Activated T-cell treated with anti-CD3 and anti-CD28 coated beads for 1 hour (primary cell): ENCODE data around the gene ZBTB5.
"Not testable (repeated sequence)": the region's sequence is repeated elsewhere in the genome, so short reads cannot be mapped to it uniquely, and the experiment has no call there.

Source experiments
- DNase-seq: peaks from one replicate; pipeline ENCODE4 v3.0.0-alpha.2; 2020; ENCODE audit warnings: low read depth

ZBTB5 gene, protein sequence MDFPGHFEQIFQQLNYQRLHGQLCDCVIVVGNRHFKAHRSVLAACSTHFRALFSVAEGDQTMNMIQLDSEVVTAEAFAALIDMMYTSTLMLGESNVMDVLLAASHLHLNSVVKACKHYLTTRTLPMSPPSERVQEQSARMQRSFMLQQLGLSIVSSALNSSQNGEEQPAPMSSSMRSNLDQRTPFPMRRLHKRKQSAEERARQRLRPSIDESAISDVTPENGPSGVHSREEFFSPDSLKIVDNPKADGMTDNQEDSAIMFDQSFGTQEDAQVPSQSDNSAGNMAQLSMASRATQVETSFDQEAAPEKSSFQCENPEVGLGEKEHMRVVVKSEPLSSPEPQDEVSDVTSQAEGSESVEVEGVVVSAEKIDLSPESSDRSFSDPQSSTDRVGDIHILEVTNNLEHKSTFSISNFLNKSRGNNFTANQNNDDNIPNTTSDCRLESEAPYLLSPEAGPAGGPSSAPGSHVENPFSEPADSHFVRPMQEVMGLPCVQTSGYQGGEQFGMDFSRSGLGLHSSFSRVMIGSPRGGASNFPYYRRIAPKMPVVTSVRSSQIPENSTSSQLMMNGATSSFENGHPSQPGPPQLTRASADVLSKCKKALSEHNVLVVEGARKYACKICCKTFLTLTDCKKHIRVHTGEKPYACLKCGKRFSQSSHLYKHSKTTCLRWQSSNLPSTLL

DNA sequence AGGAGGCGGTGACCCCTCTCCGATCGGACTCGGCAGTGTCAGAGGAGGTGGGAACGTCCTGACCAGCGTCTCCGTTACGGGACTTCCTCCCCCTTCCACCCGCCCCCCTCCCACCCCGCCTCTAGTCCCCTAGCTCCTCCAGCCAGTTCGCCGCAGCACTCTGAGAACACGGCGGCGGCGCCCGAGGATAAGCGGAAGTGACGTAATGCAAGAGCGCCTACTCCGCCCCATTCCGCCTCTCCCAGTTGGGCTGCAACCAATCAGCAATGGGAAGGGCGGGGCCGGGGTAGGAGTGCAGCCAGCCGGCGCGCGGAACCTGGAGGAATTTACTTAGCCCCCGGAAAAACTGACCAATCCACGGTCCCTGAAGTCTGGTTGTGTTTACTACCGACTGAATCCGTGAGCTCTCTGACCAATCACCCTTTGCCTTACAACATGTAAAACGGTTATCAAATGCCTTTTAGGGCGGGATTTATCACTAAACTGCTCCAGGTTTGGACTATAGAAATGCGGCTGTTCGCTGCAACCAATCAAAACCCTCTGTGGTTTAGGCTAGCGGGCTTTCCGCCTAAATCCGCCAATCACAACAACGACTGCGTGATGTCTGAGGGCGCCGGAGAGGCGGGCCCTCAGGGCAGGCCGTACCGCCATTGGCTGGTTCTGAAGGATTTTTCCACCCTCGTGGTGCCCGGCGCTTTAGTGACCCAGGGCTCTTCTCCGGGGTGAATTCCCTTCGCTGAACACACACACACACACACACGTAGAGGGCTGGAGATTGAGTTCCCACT is at the start of gene ZBTB5:
Gene ZBTB5 (minus strand): TSS at position 202 of the 788 bp plus-strand sequence. CDS start 22,899 bp downstream, outside the sequence.
- peak; percentile 98 for DNase-seq

DNA sequence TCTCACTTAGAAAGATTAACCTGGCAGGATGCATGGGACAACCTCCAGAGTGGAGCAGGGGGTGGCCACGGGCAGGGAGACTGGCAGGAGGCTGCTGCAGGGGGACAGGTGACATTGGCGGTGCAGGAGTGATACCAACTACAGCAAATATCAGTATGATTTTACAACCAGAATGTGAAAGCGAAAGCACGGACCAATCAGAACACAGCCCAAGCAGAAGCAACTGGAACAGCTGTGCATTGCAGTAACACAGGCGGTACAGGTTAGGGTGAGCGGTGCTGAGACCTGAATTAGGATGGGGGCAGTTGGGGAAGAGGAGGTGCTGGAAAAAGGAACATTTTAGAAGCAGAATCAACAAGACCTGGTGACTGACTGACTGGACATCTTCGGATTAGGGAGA is 49.7 kb upstream of the ZBTB5 start:
- DNase-seq = no peak

DNA sequence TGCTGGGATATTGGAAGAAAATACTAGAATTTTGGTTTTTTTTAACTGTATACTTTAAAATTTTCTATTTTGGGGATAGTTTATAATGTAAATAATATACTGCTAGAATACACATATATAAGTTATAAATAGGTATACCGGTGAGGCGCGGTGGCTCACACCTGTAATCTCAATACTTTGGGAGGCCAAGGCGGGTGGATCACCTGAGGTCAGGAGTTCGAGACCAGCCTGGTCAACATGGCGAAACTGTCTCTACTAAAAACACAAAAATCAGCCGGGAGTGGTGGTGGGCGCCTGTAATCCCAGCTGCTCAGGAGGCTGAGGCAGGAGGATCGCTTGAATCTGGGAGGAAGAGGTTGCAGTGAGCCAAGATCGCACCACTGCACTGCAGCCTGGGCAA is 49.2 kb upstream of the ZBTB5 start:
- DNase-seq = not testable (repeated sequence)

DNA sequence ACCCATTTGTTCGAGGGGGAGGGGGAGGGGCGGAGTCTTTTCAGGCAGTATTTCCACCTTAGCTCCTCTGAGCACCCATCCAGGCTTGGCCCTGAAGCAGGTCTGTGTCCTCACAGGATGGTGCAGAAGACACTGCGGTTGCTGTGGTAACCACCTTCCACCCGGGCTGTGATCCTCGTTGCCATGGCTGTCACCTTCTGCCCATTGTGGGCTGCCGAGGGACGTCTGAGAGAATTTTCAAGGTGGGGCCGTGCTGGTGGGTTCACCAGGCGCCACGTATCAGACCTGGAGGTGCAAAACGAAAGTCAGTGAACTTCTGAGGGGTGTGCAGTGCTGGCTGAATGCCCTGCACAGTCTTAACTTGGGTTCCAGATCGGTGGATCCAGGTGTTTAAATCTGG is 47.2 kb upstream of the ZBTB5 start:
- DNase-seq = no peak

DNA sequence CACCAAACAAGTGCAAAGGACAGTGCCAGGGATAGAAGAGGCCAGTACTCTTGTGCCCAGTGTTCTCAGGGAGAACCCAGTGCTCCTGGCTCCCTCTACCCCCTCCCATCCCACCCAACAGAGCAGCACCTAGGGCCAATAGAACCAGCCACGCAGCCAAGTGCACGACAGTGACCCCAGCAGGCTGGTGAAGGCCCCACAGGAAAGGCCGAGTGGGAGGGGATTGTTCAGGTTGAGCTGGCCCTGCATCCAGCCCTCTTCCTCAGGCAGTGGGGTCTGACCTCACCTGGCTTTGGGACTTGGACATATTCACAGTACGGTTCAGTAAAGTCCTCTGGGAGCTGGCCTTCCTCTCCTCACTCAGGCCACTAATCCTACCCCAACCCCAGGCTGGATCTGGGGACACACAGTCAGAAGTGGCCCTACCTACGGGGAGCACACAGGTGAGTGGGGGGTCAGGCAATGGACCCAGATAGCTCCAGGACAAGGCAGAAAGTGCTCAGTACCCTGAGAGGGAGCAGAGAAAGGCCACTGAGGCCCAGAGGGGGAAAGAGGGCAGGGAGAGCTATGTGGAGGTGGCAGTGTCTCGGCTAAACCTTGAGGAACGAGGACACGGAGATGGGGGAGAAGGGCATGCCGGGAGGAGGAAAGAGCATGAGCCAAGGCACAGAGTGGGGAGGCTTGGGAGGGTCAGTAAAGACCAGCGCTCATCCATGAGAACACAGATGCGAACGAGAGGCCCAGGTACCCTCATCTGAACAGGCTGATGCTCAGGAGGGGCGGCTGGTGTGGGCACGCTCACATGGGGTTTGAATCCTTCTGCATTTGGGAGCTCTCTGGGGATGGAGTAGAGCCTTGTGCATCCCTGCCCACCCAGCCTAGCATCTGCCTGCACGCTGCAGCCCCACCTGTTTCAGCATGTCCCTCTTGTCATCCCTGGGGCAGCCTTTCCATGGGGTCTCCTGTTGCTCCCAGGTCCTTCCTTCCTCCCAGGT is 46.1 kb upstream of the ZBTB5 start:
- no peak for DNase-seq

DNA sequence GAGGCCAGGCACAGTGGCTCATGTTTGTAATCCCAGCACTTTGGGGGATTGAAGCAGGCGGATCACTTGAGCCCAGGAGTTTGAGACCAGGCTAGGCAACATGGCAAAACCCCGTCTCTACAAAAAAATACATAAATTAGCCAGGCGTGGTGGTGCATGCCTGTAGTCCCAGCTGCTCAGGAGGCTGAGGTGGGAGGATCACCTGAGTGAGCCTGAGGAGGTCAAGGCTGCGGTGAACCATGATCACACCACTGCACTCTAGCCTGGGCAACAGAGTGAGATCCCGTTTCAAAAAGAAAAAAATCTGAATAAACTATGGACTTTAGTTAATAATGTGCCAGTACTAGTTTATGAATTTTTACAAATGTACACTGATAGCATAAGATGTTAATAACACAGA is 44.8 kb upstream of the ZBTB5 start:
- not testable (repeated sequence) for DNase-seq

DNA sequence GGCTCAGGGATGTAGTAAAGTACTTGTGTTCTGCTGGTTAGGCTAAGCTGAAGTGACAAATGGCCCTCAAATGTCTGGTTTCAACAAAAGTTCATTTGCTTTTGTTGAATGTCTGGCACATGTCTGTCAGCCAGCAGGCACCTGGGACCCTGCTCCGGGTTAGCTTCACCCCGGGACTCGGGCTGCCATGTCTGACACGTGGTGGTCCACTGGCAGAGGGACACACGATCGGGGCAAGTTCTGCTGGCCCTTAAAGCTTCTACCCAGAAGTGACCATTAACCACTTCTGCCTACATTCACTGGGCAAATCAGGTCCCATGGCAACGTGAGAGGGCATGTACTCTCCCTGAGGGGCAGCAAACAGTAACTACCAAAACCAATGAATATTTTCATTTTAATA is 44.3 kb upstream of the ZBTB5 start:
- no peak for DNase-seq

DNA sequence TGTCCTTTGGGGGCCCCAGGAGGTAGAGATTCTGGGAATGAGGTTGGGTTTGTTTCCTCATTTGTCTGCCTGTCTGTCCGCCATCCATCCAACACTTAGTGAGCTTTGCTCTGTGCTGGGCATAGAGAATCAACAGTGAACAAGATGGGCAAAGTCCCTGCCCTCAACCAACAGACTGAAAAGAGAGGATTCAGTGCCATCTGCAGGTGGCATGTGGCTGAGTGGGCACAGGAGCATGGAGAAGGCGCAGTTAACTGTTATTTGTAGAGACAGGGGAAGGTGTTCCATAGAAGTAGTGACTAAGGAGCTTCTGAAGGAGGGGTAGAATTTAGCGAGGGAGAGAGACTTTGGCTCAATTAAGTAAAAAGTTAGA is 43.6 kb upstream of the ZBTB5 start:
- no peak for DNase-seq

DNA sequence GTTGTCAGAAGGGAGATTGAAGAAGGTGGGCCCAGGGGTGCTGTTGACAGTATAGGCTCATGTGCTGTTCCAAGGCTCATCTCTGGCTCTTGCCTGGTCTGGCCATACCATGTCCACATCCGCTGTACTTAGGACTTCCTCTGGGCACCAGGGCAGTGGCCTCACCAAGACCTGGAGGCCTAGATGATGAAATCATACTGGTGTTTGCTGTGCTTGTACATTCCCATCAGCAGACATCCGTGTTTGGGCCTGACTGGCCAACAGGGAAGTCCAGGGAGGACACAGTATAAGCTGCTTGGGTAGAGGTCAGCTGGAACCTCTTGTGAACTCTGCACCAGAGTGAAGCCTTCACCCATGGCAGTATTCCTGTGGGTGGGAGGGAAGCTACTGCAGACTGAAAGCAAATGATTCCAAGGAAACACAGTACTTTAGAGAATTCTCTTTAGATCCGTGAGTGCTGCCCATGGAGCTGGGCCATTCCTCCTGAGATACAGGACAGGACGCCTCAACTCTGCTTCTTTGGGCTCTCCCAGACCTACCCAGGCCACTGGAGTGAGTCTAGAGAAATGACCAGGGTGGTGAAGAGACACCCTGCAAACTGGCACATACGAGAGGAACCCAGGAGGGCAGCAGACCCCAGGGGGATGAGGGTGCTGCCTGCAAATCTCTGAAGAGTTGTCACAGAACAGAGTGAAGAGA is 43.0 kb upstream of the ZBTB5 start:
- no peak for DNase-seq

DNA sequence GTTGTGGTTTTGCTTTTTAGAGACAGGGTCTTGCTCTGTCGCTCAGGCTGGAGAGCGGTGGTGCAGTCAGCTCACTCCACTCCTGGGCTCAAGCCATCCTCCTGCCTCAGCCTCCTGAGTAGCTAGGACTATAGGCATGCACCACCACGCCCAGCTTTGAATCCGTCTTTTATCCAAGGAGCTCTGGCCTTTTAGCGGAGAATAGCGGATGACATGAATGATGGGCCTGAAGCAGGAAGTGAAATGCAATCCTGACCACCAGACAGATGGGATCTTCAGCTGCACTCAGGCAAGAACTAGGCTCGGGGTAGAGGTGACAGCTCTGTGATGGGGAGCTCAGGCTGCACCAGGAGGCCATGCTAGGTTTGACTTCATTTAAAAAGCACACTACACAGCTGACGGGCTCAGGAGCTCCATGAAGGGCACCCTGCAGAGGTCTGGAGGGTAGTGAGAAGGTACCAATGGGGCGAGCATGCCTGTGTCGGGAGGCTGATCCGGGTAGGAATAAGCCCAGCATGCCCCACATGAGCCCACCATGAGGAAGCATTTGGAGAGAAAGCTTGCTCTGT is 42.4 kb upstream of the ZBTB5 start:
- no peak for DNase-seq

DNA sequence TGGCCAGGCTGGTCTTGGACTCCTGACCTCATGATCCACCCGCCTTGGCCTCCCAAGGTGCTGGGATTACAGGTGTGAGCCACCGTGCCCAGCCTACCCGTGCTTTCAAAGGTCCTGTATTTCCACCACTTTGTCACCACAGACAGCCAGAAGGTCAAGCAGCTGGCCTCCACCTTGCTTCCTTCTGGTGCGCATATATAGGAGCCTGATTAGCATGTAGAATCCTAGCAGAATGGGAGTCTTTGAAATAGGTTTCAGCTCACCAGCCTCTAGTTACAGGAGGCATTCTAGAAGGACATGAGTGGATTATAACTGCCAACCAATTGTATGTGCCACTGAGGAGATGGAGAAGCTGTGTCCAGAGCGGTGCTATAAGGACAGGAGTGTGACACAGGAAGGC is 39.4 kb upstream of the ZBTB5 start:
- no peak for DNase-seq

DNA sequence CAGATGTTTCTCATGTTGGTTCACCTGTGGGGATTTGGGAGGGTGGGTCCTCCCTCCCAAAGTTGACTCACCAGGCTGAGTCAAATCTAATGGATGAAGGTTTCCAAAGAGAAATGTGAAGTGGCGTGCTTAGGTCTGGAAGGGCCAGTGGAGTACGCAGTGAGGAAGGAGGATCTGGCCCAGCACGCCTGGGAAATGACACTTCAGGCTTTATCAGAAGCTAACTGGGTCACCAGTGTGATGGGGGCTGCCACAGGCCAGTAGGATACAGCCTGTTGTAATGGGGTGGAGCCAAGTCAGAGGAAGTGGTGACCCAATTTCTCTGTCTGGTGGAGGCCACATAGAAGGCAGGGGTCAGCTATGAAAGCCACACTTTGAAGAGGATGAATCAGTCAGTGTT is 38.5 kb upstream of the ZBTB5 start:
- DNase-seq = no peak

DNA sequence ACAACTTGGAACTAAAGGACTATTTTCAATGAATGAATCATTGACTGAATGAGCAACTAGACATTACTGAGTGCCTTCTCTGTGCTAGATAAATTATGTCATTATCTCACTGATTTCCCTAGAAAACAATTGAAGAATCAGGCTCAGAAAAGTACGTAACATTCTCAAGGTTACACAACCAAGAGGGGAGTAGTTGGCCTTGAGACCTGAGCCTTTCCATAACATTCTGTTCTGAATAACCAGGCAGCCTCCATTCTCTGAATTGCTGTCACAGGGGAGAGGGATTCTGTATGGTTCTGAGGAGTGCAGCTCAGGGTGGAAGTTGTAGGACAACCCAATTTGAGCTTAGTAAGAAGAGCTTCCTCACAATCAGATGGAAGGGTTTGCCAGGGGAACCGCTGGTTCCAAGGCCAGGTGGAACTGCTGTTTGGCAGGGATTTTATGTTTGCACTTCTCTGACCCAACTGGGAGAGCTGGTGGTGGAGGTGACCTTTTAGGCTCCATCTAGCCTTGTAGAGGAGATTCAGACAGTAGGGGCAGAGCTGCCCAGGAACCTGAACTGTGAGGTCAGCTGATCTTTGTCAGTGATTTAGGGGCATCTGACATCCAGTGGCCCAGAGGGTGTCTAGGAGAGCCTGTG is 36.8 kb upstream of the ZBTB5 start:
- no peak for DNase-seq

DNA sequence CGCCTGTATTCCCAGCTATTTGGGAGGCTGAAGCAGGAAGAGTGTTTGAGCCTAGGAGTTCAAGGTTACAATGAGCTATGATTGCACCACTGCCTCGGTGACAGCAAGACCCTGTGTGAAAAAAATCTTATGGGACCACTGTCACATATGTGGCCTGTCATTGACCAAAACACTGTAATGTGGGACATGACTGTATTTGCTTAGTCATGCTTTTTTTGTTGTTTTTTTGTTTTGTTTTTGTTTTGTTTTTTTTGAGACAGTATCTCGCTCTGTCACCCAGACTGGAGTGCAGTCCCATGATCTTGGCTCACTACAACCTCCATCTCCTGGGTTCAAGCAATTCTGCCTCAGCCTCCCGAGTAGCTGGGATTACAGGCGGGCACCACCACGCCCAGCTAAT is 34.0 kb upstream of the ZBTB5 start:
- DNase-seq = no peak

DNA sequence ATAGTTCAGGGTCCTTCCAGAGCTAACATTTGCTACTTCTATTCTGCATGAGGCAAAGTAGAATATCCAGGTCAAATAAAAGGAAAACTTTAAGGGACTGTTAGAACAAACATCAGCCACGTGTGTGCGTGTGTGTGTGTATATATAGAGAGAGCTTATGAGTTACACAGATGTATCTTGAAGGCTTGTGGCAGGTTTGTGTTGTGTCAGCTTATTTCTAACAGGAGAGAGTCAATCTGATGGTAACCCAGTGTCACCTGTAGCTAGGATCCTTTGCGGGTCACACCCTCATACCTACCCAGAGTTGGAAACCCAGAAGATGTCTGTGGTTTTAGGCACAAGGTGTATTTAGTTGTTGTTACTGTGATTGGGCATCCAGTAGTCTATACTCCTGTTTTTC is 33.2 kb upstream of the ZBTB5 start:
- no peak for DNase-seq

DNA sequence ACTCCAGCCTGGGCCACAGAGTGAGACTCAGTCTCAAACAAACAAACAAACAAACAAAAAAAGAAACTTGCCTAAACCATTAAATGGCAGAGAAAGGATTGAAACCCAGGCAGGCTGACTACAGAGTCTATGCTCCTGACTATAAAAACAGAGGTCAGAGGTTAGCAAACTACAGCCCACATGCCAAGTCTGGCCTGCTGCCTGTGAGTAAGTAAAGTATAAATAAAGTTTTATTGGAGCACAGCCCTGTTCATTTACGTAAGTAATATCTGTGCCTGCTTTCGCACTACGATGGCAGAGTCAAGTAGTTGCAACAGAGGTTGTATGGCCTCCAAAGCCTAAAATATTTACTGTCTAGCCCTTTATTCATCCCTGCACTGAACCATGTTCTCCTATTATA is 32.1 kb upstream of the ZBTB5 start:
- no peak for DNase-seq

DNA sequence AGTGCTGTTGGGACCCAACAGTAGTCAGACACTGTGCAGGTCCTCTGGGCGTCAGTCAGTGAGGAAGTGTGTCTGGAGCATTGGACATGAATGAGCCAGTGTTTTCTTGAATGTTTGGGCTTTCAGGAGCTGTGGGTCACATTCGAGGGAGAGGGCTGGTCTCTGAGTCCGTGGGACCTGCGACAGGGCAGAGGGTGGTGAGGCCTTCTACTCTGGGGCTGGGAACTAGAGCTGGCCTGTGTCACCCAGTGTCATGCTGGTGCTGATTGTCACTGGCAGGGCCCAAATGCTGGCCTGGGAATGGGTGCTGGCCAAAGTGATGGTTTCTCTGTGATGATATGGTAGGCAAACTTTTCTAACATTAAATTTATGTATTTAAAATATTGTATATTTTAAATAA is 30.8 kb upstream of the ZBTB5 start:
- DNase-seq = no peak

DNA sequence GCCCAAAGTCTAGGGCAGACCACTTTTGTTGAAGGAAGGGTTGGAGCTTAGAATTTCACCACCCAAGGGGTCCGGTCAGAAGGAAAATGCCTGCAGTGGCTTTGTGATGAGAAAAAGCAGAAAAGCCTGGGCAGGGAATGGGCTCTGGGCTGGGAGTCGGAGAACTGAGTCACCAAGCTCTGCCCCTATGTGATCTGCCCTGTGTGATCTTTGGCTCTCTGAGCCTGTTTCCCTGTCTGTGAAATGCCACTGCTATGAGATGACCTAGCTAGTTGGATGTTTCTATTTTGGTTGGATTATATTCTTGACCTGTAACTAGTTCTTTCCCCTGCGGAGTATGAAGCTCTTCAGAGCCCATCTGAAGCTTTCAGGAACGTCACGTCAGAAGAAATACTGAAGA is 30.3 kb upstream of the ZBTB5 start:
- no peak for DNase-seq

DNA sequence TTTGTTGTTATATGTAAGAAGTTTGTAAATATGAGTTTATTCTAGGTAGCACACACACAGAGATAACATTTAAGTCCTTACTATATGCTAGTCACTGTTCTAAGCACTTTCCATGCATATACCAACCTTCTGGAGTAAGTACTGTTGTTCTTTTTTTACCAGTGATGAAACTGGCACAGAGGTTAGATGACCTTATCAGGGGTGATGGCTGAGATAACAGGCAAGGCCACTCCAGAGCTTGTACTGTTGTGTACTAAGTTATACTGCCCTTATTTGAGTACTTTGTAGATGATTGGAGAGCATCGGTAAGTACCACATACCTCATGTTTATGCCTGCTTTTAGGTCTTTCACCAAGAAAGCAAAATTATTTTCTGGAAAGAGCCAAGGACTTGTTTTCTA is 26.7 kb upstream of the ZBTB5 start:
- no peak for DNase-seq
